GM21360 (cell line): Measurements from ENCODE around the gene TMEM14C.
A peak's percentile ranks its signal among the peaks of the same experiment; 100 is the strongest.

Experiments
- ATAC-seq: cut with Tn5 transposase; IDR thresholded peaks from one replicate; pipeline ENCODE4 v1.9.1; 2021; ENCODE audit warnings: mild to moderate bottlenecking, moderate library complexity; ENCODE audit not compliant: unreplicated experiment

The TMEM14C gene

GRCh38 chr6:10722820-10723566 lies at the start of gene TMEM14C:
TMEM14C (plus strand) TSS chr6:10723070; CDS start chr6:10724614, 1,544 bp downstream.
- peak; percentile 100 for ATAC-seq

- no peak for ATAC-seq
Measured at GRCh38 chr6:10676403-10676802, 46.5 kb upstream of the TMEM14C start.

- ATAC-seq: no peak
Measured at GRCh38 chr6:10678456-10678855, 44.4 kb upstream of the TMEM14C start.

- ATAC-seq: no peak
Measured at GRCh38 chr6:10681795-10682194, 41.1 kb upstream of the TMEM14C start.

- no peak for ATAC-seq
Measured at GRCh38 chr6:10682355-10682988, 40.4 kb upstream of the TMEM14C start.

GRCh38 chr6:10684618-10685017 lies 38.3 kb upstream of the TMEM14C start:
- no peak for ATAC-seq

- no peak for ATAC-seq
Measured at GRCh38 chr6:10685092-10685915, 37.6 kb upstream of the TMEM14C start.

- no peak for ATAC-seq
Measured at GRCh38 chr6:10686901-10687300, 36.0 kb upstream of the TMEM14C start.

GRCh38 chr6:10687582-10687981 lies 35.3 kb upstream of the TMEM14C start:
- ATAC-seq: no peak

- ATAC-seq: no peak
Measured at GRCh38 chr6:10690651-10691445, 32.0 kb upstream of the TMEM14C start.

- ATAC-seq: no peak
Measured at GRCh38 chr6:10692965-10693538, 29.8 kb upstream of the TMEM14C start.

GRCh38 chr6:10694302-10695085 lies 28.4 kb upstream of the TMEM14C start, which contains the start of the genes C6orf52 and PAK1IP1:
C6orf52 (minus strand) TSS chr6:10694616; CDS start chr6:10687550, 7,066 bp downstream.
PAK1IP1 (plus strand) TSS chr6:10694972; CDS start chr6:10694986, 14 bp downstream.
- ATAC-seq: peak; percentile 97

GRCh38 chr6:10695086-10695657 lies 27.7 kb upstream of the TMEM14C start:
- ATAC-seq: no peak

- no peak for ATAC-seq
Measured at GRCh38 chr6:10696655-10697054, 26.2 kb upstream of the TMEM14C start.

GRCh38 chr6:10713962-10714361 lies 8.9 kb upstream of the TMEM14C start:
- no peak for ATAC-seq

- no peak for ATAC-seq
Measured at GRCh38 chr6:10719296-10719963, 3.4 kb upstream of the TMEM14C start.

GRCh38 chr6:10719964-10720264 lies 3.0 kb upstream of the TMEM14C start:
- ATAC-seq: no peak

GRCh38 chr6:10720265-10720959 lies 2.5 kb upstream of the TMEM14C start:
- ATAC-seq: no peak
